ENCODE measurements around the gene ABLIM3. TPM values are rescaled to one million over a fixed set of nuclear protein-coding genes. Genes with fewer than 3 reads are reported as not detected.

ABLIM3 gene
- polyA plus RNA-seq, 1 donor from 2014 or later, result 17.7 TPM

- H3K9me2 ChIP-seq (ENCODE audit: insufficient read depth, low read length), result no peaks in the 10 kb centered on the region
- no peak overlapping the region for H3K27ac ChIP-seq (ENCODE audit: low read length)
- H3K9me3 ChIP-seq (ENCODE audit: low read length), result no peaks in the 10 kb centered on the region
- H4K20me1 ChIP-seq (ENCODE audit: insufficient read depth), result no peaks in the 10 kb centered on the region
- H3K79me2 ChIP-seq (replicated peaks; ENCODE audit: insufficient read depth, low read length), result no peaks in the 10 kb centered on the region
- no peak overlapping the region for H3K4me3 ChIP-seq (ENCODE audit: low read length)
- no peak overlapping the region for H3K9ac ChIP-seq (ENCODE audit: low read length)
- no peaks in the 10 kb centered on the region for H3K27me3 ChIP-seq (ENCODE audit: insufficient read depth, low read depth, low read length)
- H3K36me3 ChIP-seq (ENCODE audit: insufficient read depth, low read length), result no peaks in the 10 kb centered on the region
- no peak overlapping the region for H2AFZ ChIP-seq (ENCODE audit: low read depth, low read length)
- H3K4me2 ChIP-seq (ENCODE audit: low read length), result no peak overlapping the region
- no peaks in the 10 kb centered on the region for H3F3A ChIP-seq (ENCODE audit: insufficient read depth, low read length, poor library complexity, severe bottlenecking)
- TF ChIP-seq MXI1 (conservative IDR thresholded peaks at IDR 0.05; ENCODE audit: poor library complexity, severe bottlenecking), result no peak
- no peak for TF ChIP-seq POLR2AphosphoS5 (IDR thresholded peaks at IDR 0.05)
These were observed 14.4 kb upstream of the ABLIM3 start for GRCh38 chr5:149126906-149127305.

DNA sequence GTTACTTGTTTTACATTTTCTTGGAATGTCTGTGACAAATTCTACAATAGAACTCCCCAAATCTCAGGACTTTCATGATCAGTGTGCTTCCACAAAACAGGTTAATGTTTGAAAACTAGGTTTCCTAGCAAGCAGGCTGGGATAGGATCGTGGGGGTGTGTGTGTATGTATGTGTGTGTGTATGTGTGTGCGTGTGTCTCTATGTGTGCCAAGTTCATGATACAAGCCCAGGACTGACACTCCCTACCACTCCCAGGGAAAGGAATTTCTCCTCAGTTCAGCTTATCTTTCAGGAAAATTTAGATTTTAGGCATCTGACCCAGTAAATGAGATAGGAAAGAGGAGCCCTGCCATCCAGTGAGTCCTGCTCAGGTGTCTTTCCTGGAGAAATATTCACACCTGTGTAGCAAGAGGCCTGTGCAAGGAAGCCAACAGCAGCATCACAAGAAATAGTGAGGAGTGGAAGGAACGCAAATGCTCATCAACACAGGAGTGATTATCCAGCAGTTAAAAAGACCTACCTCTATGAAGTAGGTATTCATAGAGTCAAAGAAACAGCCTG, 13.8 kb upstream of the ABLIM3 start:
- Histone ChIP-seq H3K4me3 (ENCODE audit: low read length) (no peak overlapping the region), H3F3A (ENCODE audit: insufficient read depth, low read length, poor library complexity, severe bottlenecking) (no peaks in the 10 kb centered on the region), H3K27ac (ENCODE audit: low read length) (no peak overlapping the region), H3K9ac (ENCODE audit: low read length) (no peak overlapping the region), H3K9me2 (ENCODE audit: insufficient read depth, low read length) (no peaks in the 10 kb centered on the region), H3K27me3 (ENCODE audit: insufficient read depth, low read depth, low read length) (no peaks in the 10 kb centered on the region), H3K9me3 (ENCODE audit: low read length) (no peaks in the 10 kb centered on the region), H3K4me2 (ENCODE audit: low read length) (no peak overlapping the region), H3K36me3 (ENCODE audit: insufficient read depth, low read length) (no peaks in the 10 kb centered on the region), H4K20me1 (ENCODE audit: insufficient read depth) (no peaks in the 10 kb centered on the region), H2AFZ (ENCODE audit: low read depth, low read length) (no peak overlapping the region), H3K79me2 (replicated peaks; ENCODE audit: insufficient read depth, low read length) (no peaks in the 10 kb centered on the region)
- no peak for TF ChIP-seq RAD21 (conservative IDR thresholded peaks at IDR 0.05)
- TF ChIP-seq, protein P1, sequence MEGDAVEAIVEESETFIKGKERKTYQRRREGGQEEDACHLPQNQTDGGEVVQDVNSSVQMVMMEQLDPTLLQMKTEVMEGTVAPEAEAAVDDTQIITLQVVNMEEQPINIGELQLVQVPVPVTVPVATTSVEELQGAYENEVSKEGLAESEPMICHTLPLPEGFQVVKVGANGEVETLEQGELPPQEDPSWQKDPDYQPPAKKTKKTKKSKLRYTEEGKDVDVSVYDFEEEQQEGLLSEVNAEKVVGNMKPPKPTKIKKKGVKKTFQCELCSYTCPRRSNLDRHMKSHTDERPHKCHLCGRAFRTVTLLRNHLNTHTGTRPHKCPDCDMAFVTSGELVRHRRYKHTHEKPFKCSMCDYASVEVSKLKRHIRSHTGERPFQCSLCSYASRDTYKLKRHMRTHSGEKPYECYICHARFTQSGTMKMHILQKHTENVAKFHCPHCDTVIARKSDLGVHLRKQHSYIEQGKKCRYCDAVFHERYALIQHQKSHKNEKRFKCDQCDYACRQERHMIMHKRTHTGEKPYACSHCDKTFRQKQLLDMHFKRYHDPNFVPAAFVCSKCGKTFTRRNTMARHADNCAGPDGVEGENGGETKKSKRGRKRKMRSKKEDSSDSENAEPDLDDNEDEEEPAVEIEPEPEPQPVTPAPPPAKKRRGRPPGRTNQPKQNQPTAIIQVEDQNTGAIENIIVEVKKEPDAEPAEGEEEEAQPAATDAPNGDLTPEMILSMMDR (IDR thresholded peaks at IDR 0.05; ENCODE audit: poor library complexity, severe bottlenecking), result no peak
- TF ChIP-seq EZH2 (IDR thresholded peaks at IDR 0.05; ENCODE audit: borderline replicate concordance, insufficient read depth, low read length, poor library complexity, severe bottlenecking), result no peak
- no peak for TF ChIP-seq MXI1 (conservative IDR thresholded peaks at IDR 0.05; ENCODE audit: poor library complexity, severe bottlenecking)
- TF ChIP-seq EP300 (conservative IDR thresholded peaks at IDR 0.05; ENCODE audit: poor library complexity, severe bottlenecking), result no peak
- TF ChIP-seq POLR2AphosphoS5 (IDR thresholded peaks at IDR 0.05), result no peak

DNA sequence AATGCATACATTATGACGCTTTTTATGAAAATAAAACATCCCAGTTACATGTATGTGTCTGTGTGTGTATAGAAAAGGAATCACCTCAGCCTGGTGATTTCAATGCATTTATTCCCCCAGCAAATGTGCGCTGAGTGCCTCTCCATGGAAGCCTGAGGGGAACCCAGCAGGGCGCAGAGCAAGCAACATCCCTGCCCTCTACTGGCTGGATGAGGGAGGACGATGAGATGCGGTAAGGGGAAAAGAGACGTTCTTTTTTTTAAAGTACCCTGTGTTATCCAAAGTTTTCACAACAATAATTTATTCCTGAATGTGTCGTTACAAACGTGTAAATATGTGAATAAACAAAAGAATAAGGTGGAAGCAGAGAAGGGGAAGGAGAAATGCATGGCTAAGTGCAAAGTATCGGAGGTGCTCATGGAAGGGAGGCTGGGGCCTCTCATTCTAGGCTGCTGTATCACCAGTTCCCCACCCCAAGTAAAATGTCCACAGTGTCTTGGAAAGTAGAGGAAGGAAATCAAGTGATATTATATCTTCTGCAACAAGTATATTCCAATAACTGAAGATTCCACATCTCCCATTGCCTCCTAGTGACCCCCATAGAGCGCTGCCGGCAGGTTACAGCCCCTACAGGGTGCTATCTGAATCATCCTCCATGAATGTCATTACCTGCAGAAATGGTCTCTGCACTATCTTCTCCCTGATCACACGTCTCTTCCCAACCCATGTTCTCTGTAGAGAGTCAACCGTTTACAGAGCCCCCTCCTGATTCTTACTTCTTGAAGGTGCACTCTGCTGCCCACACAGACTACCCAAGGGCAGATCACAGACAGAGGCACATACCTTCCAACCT, 13.0 kb upstream of the ABLIM3 start:
- Histone ChIP-seq H3K9me3 (ENCODE audit: low read length) (no peaks in the 10 kb centered on the region), H4K20me1 (ENCODE audit: insufficient read depth) (no peaks in the 10 kb centered on the region), H3K27ac (ENCODE audit: low read length) (no peak overlapping the region), H3K27me3 (ENCODE audit: insufficient read depth, low read depth, low read length) (no peaks in the 10 kb centered on the region), H3K4me3 (ENCODE audit: low read length) (no peak overlapping the region), H3F3A (ENCODE audit: insufficient read depth, low read length, poor library complexity, severe bottlenecking) (no peaks in the 10 kb centered on the region), H3K9ac (ENCODE audit: low read length) (no peak overlapping the region), H3K36me3 (ENCODE audit: insufficient read depth, low read length) (no peaks in the 10 kb centered on the region), H3K4me2 (ENCODE audit: low read length) (no peak overlapping the region), H3K9me2 (ENCODE audit: insufficient read depth, low read length) (no peaks in the 10 kb centered on the region), H2AFZ (ENCODE audit: low read depth, low read length) (no peak overlapping the region), H3K79me2 (replicated peaks; ENCODE audit: insufficient read depth, low read length) (no peaks in the 10 kb centered on the region)
- no peak for TF ChIP-seq POLR2AphosphoS5 (IDR thresholded peaks at IDR 0.05)
- peak; percentile 28 for TF ChIP-seq SMC3 (conservative IDR thresholded peaks at IDR 0.05; ENCODE audit: poor library complexity)
- peak; percentile 22 for TF ChIP-seq RAD21 (conservative IDR thresholded peaks at IDR 0.05)
- TF ChIP-seq, protein P1 (IDR thresholded peaks at IDR 0.05; ENCODE audit: poor library complexity, severe bottlenecking), result peak; percentile 60
- TF ChIP-seq, protein P2, sequence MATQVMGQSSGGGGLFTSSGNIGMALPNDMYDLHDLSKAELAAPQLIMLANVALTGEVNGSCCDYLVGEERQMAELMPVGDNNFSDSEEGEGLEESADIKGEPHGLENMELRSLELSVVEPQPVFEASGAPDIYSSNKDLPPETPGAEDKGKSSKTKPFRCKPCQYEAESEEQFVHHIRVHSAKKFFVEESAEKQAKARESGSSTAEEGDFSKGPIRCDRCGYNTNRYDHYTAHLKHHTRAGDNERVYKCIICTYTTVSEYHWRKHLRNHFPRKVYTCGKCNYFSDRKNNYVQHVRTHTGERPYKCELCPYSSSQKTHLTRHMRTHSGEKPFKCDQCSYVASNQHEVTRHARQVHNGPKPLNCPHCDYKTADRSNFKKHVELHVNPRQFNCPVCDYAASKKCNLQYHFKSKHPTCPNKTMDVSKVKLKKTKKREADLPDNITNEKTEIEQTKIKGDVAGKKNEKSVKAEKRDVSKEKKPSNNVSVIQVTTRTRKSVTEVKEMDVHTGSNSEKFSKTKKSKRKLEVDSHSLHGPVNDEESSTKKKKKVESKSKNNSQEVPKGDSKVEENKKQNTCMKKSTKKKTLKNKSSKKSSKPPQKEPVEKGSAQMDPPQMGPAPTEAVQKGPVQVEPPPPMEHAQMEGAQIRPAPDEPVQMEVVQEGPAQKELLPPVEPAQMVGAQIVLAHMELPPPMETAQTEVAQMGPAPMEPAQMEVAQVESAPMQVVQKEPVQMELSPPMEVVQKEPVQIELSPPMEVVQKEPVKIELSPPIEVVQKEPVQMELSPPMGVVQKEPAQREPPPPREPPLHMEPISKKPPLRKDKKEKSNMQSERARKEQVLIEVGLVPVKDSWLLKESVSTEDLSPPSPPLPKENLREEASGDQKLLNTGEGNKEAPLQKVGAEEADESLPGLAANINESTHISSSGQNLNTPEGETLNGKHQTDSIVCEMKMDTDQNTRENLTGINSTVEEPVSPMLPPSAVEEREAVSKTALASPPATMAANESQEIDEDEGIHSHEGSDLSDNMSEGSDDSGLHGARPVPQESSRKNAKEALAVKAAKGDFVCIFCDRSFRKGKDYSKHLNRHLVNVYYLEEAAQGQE (IDR thresholded peaks at IDR 0.05; ENCODE audit: borderline replicate concordance), result no peak
- TF ChIP-seq TAF1 (IDR thresholded peaks at IDR 0.05; ENCODE audit: low read depth), result no peak
- TF ChIP-seq EZH2 (IDR thresholded peaks at IDR 0.05; ENCODE audit: borderline replicate concordance, insufficient read depth, low read length, poor library complexity, severe bottlenecking), result no peak
- no peak for TF ChIP-seq MXI1 (conservative IDR thresholded peaks at IDR 0.05; ENCODE audit: poor library complexity, severe bottlenecking)
- no peak for TF ChIP-seq EP300 (conservative IDR thresholded peaks at IDR 0.05; ENCODE audit: poor library complexity, severe bottlenecking)
